Skeletal muscle satellite cell (primary cell): ENCODE data around the gene UNK.
A peak's percentile ranks its signal among the peaks of the same experiment; 100 is the strongest.
"Not testable (repeated sequence)": the region's sequence is repeated elsewhere in the genome, so short reads cannot be mapped to it uniquely, and the experiment has no call there.

Experiments used
- H3K27me3 ChIP-seq: 2 replicates; pipeline ENCODE4 v1.7.0; 2013; ENCODE audit warnings: low read length; ENCODE audit not compliant: control insufficient read depth, insufficient read depth
- H3K36me3 ChIP-seq: 2 replicates; pipeline ENCODE4 v1.7.0; 2013; ENCODE audit warnings: mild to moderate bottlenecking, control low read depth, low read length; ENCODE audit not compliant: insufficient read depth
- H3K4me1 ChIP-seq: 2 replicates; pipeline ENCODE4 v1.7.0; 2013; ENCODE audit warnings: low read length; ENCODE audit not compliant: control insufficient read depth, insufficient read depth
- H3K4me2 ChIP-seq: 2 replicates; pipeline ENCODE4 v1.7.0; 2013; ENCODE audit warnings: mild to moderate bottlenecking, low read length
- H3K4me3 ChIP-seq: 2 replicates; pipeline ENCODE4 v1.7.0; 2013; ENCODE audit warnings: low read length
- H3K9ac ChIP-seq: 2 replicates; pipeline ENCODE4 v1.7.0; 2013; ENCODE audit warnings: mild to moderate bottlenecking, low read depth, low read length, moderate library complexity
- H3K9me3 ChIP-seq: replicated peaks from 2 replicates; pipeline ENCODE4 v1.7.0; 2013; ENCODE audit warnings: mild to moderate bottlenecking, control low read depth, low read length

UNK gene

GRCh38 chr17:75793460-75793859 lies 8.9 kb downstream of the UNK start:
- no peak overlapping the region for H3K4me2 ChIP-seq
- no peaks in the 10 kb centered on the region for H3K27me3 ChIP-seq
- H3K36me3 ChIP-seq = peaks cover 19% of the 10 kb centered on the region
- H3K4me1 ChIP-seq = peaks cover 12% of the 10 kb centered on the region
- H3K9me3 ChIP-seq = no peaks in the 10 kb centered on the region
- H3K9ac ChIP-seq = no peak overlapping the region
- no peak overlapping the region for H3K4me3 ChIP-seq

- H3K4me3 ChIP-seq = no peak overlapping the region
- no peak overlapping the region for H3K9ac ChIP-seq
- H3K36me3 ChIP-seq = peaks cover 26% of the 10 kb centered on the region
- H3K9me3 ChIP-seq = no peaks in the 10 kb centered on the region
- peaks cover 12% of the 10 kb centered on the region for H3K4me1 ChIP-seq
- H3K27me3 ChIP-seq = no peaks in the 10 kb centered on the region
- H3K4me2 ChIP-seq = no peak overlapping the region
Observed at GRCh38 chr17:75795820-75796607, 11.4 kb downstream of the UNK start.

DNA sequence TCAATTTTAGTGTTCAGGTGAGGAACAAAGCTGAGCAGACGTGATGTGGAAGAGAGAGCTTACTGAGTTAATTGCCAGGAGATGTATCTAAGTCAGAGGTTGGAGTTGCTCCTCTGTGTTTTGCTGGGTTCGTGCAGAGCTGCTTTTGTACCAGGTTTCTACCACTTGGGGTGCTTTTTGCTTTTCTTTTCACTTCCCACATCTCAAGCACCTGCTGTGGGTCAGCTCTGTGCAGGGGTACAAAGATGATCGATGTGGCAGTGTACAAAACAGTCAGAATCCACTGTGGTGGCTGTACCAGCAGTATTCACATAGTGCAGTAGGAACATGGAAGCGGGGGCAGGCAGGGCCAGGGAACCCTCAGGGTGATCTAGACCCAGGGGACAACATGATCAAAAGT lies 14.8 kb downstream of the UNK start:
- Histone ChIP-seq H3K4me3 (no peak overlapping the region), H3K36me3 (peaks cover 18% of the 10 kb centered on the region), H3K9me3 (no peaks in the 10 kb centered on the region), H3K9ac (no peak overlapping the region), H3K4me2 (no peak overlapping the region), H3K27me3 (no peaks in the 10 kb centered on the region), H3K4me1 (no peaks in the 10 kb centered on the region)

- Histone ChIP-seq H3K4me3 (no peak overlapping the region), H3K36me3 (peaks cover 9% of the 10 kb centered on the region), H3K4me1 (peaks cover 10% of the 10 kb centered on the region), H3K9me3 (no peaks in the 10 kb centered on the region), H3K4me2 (no peak overlapping the region), H3K9ac (no peak overlapping the region), H3K27me3 (no peaks in the 10 kb centered on the region)
Observed at GRCh38 chr17:75803883-75804282, 19.3 kb downstream of the UNK start.

GRCh38 chr17:75806822-75807500 lies 22.4 kb downstream of the UNK start:
- no peaks in the 10 kb centered on the region for H3K9me3 ChIP-seq
- no peak overlapping the region for H3K9ac ChIP-seq
- no peak overlapping the region for H3K4me3 ChIP-seq
- H3K4me1 ChIP-seq = peaks cover 23% of the 10 kb centered on the region
- no peak overlapping the region for H3K4me2 ChIP-seq
- H3K36me3 ChIP-seq = peaks cover 14% of the 10 kb centered on the region
- H3K27me3 ChIP-seq = no peaks in the 10 kb centered on the region

- peaks cover 22% of the 10 kb centered on the region for H3K36me3 ChIP-seq
- H3K4me1 ChIP-seq = peaks cover 23% of the 10 kb centered on the region
- no peak overlapping the region for H3K9ac ChIP-seq
- H3K9me3 ChIP-seq = no peaks in the 10 kb centered on the region
- no peaks in the 10 kb centered on the region for H3K27me3 ChIP-seq
- no peak overlapping the region for H3K4me3 ChIP-seq
- no peak overlapping the region for H3K4me2 ChIP-seq
Observed at GRCh38 chr17:75807861-75808260, 23.3 kb downstream of the UNK start.

DNA sequence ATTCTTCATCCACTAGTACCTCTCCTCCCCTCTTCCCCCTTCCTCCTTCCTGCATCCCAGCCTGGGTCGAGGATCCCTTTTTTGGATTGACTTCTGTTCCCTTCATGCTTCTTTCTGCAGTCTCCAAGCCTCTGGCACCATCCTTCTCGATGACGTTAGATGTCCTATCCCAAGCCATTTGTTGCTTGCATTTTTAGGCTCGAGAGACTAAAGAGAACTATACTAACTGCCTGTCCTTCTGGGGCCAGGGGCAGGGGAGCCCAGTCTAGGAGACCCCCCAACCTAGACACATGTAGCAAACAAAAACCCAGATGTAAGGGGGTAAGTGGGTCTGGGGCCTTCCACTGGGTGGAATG lies 23.9 kb downstream of the UNK start:
- no peaks in the 10 kb centered on the region for H3K27me3 ChIP-seq
- peak overlapping the region; percentile 29 for H3K4me2 ChIP-seq
- peaks cover 29% of the 10 kb centered on the region for H3K36me3 ChIP-seq
- no peak overlapping the region for H3K4me3 ChIP-seq
- H3K9ac ChIP-seq = peak overlapping the region; percentile 2
- no peaks in the 10 kb centered on the region for H3K9me3 ChIP-seq
- peaks cover 23% of the 10 kb centered on the region for H3K4me1 ChIP-seq

DNA sequence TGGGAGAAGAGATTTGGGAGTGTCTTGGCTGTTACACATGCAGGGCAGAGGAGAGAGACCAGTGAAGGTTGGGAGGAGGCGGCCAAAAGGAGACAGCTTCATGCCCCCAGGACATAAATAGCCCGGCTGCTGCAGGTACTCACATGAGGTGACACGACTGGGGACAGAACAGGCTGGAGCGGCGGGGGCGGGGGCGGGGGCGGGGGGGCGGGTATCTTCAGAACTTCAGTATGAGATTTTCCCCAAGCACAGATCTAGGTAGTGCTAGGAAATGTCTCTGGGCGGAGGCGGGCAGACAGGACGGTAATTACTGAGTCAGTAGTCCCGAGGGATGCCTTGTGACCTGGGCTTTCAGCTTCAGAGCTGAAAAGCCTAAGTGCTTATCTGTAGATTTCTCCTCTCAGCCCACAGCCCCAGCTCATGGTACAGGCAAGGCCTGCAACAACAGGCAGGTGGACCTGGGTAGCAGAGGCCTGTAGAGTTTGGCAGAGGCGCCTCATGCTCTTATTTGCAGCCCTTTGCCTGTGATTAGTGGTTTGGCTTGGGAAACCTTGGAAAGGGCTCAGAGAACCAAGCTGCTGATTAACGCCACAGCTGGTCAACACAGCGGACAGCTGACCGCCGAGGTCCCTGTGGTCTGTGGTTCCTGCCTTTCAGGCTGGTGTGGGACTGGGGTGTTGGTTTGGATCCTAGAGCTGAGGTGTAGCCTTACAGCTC lies 24.5 kb downstream of the UNK start:
- peaks cover 23% of the 10 kb centered on the region for H3K4me1 ChIP-seq
- no peak overlapping the region for H3K4me3 ChIP-seq
- H3K4me2 ChIP-seq = peak overlapping the region; percentile 59
- H3K27me3 ChIP-seq = no peaks in the 10 kb centered on the region
- H3K9me3 ChIP-seq = no peaks in the 10 kb centered on the region
- H3K9ac ChIP-seq = peak overlapping the region; percentile 19
- H3K36me3 ChIP-seq = peaks cover 32% of the 10 kb centered on the region

DNA sequence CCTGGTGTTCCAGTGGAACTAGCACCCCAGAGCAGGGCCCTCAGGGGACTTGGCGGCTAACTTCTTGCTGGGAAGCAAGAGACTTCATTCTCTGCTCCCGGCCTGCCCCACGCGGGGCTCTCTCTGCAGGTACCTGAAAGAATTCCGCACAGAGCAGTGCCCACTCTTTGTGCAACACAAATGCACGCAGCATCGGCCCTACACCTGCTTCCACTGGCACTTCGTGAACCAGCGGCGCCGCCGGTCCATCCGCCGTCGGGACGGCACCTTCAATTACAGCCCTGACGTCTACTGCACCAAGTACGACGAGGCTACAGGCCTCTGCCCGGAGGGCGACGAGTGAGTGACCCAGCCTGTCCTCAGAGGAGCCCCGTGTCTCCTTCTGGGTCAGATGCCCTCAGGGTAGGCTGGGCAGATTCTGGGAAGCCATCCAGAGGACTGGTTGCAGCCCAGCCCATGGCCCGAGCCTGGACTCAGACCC lies 25.1 kb downstream of the UNK start:
- Histone ChIP-seq H3K27me3 (no peaks in the 10 kb centered on the region), H3K4me2 (peak overlapping the region; percentile 59), H3K36me3 (peaks cover 35% of the 10 kb centered on the region), H3K4me3 (no peak overlapping the region), H3K4me1 (peaks cover 27% of the 10 kb centered on the region), H3K9ac (peak overlapping the region; percentile 19), H3K9me3 (no peaks in the 10 kb centered on the region)

DNA sequence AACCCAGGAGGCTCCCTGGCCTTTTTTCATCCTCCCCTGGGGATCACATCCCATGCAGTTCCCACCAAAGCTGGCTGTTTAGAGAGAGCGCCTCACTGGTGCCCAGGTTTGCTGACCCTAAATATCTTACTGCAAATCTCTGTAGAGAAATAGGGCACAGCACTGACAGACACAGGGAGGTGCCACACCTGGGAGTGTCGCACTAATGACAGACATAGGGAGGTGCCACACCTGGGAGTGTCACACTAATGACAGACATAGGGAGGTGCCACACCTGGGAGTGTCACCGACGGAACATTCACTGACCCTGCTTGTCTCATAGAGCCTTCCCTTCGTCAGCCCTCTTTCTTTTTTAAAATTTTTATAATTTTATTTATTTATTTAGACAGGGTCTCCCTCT lies 25.6 kb downstream of the UNK start:
- peaks cover 37% of the 10 kb centered on the region for H3K36me3 ChIP-seq
- no peak overlapping the region for H3K9ac ChIP-seq
- no peak overlapping the region for H3K4me2 ChIP-seq
- no peaks in the 10 kb centered on the region for H3K9me3 ChIP-seq
- H3K4me1 ChIP-seq = peaks cover 32% of the 10 kb centered on the region
- no peaks in the 10 kb centered on the region for H3K27me3 ChIP-seq
- H3K4me3 ChIP-seq = no peak overlapping the region

- H3K4me1 ChIP-seq = peaks cover 34% of the 10 kb centered on the region
- H3K27me3 ChIP-seq, H3K4me2 ChIP-seq, H3K9ac ChIP-seq, H3K9me3 ChIP-seq, H3K4me3 ChIP-seq: not testable (repeated sequence)
- peaks cover 37% of the 10 kb centered on the region for H3K36me3 ChIP-seq
Observed at GRCh38 chr17:75810756-75811155, 26.1 kb downstream of the UNK start.
